Liver (tissue), 9 donors: ENCODE measurements around the gene HCN1. TPM values are rescaled to one million over a fixed set of nuclear protein-coding genes. Genes with fewer than 3 reads are reported as not detected.

ENCODE experiments used
- DNase-seq: peaks from one replicate; pipeline ENCODE4 v3.0.0-alpha.2; 2017; ENCODE audit warnings: low spot score
- H3K27ac ChIP-seq, 2 donors: one replicate each; pipeline ENCODE4 v1.7.0; 2013; ENCODE audit warnings: inconsistent platforms in 2 of 2, low read length in 2 of 2, control low read depth in 1 of 2, low read depth in 1 of 2, mild to moderate bottlenecking in 1 of 2
- H3K27me3 ChIP-seq, 4 donors: one replicate each; pipeline versions ENCODE4 v1.6.1 to v1.7.0; 2013; ENCODE audit warnings: low read length in 3 of 4, inconsistent platforms in 1 of 4, mild to moderate bottlenecking in 1 of 4, moderate library complexity in 1 of 4; ENCODE audit not compliant: control insufficient read depth in 4 of 4, insufficient read depth in 4 of 4
- H3K36me3 ChIP-seq, 4 donors: one replicate each; pipeline versions ENCODE4 v1.6.1 to v1.7.0; 2013; ENCODE audit warnings: low read length in 3 of 4, mild to moderate bottlenecking in 3 of 4, low read depth in 1 of 4, moderate library complexity in 1 of 4; ENCODE audit not compliant: control insufficient read depth in 4 of 4, insufficient read depth in 3 of 4
- H3K4me1 ChIP-seq, 4 donors: one replicate each; pipeline versions ENCODE4 v1.6.1 to v1.7.0; 2013; ENCODE audit warnings: low read length in 3 of 4, mild to moderate bottlenecking in 3 of 4, moderate library complexity in 1 of 4; ENCODE audit not compliant: control insufficient read depth in 4 of 4, insufficient read depth in 4 of 4
- H3K4me3 ChIP-seq, 3 donors: one replicate each; pipeline versions ENCODE4 v1.6.1 to v1.7.0; 2013; ENCODE audit warnings: low read length in 3 of 3, control low read depth in 1 of 3, low read depth in 1 of 3, mild to moderate bottlenecking in 1 of 3
- H3K9ac ChIP-seq, 2 donors: one replicate each; pipeline ENCODE4 v1.7.0; 2013; ENCODE audit warnings: low read length in 2 of 2, mild to moderate bottlenecking in 2 of 2, moderate library complexity in 2 of 2, control low read depth in 1 of 2, low read depth in 1 of 2
- H3K9me3 ChIP-seq, 4 donors: one replicate each; pipeline versions ENCODE4 v1.6.1 to v1.7.0; 2013; ENCODE audit warnings: low read length in 3 of 4; ENCODE audit not compliant: control insufficient read depth in 4 of 4
- CTCF ChIP-seq: fragments of 150-350 bp; IDR thresholded peaks from 2 replicates; pipeline ENCODE4 v1.5.1; 2017; ENCODE audit warnings: improper control_type of control experiment, low read depth, low read length; ENCODE audit not compliant: missing input control
- EGR1 ChIP-seq, 2 donors: IDR thresholded peaks; 2 replicates each; pipeline ENCODE4 v1.6.1; 2016 to 2018; ENCODE audit warnings: antibody characterized with exemption in 2 of 2, low read depth in 2 of 2
- FOXA1 ChIP-seq: IDR thresholded peaks from 2 replicates; pipeline ENCODE4 v1.6.1; 2016; ENCODE audit warnings: antibody characterized with exemption
- FOXA2 ChIP-seq: IDR thresholded peaks from 2 replicates; pipeline ENCODE4 v1.6.1; 2016; ENCODE audit warnings: antibody characterized with exemption
- GABPA ChIP-seq, 2 donors: IDR thresholded peaks in 1 of 2; conservative IDR thresholded peaks in 1 of 2; 2 replicates each; pipeline ENCODE4 v1.6.1; 2016; ENCODE audit warnings: antibody characterized with exemption in 2 of 2, mild to moderate bottlenecking in 1 of 2, moderate library complexity in 1 of 2
- HNF4A ChIP-seq, 2 donors: conservative IDR thresholded peaks; 2 replicates each; pipeline ENCODE4 v1.6.1; 2016; ENCODE audit warnings: antibody characterized with exemption in 2 of 2, mild to moderate bottlenecking in 2 of 2
- JUND ChIP-seq, 2 donors: IDR thresholded peaks; 2 replicates each; pipeline ENCODE4 v1.6.1; 2016; ENCODE audit warnings: antibody characterized with exemption in 2 of 2
- MAX ChIP-seq: IDR thresholded peaks from 2 replicates; pipeline ENCODE4 v1.6.1; 2016; ENCODE audit warnings: antibody characterized with exemption
- NR2F2 ChIP-seq: IDR thresholded peaks from 2 replicates; pipeline ENCODE4 v1.6.1; 2016; ENCODE audit warnings: antibody characterized with exemption
- RXRA ChIP-seq, 2 donors: IDR thresholded peaks; 2 replicates each; pipeline ENCODE4 v1.6.1; 2017 to 2018; ENCODE audit warnings: antibody characterized with exemption in 2 of 2, mild to moderate bottlenecking in 1 of 2
- SP1 ChIP-seq: IDR thresholded peaks from 2 replicates; pipeline ENCODE4 v1.6.1; 2018; ENCODE audit warnings: antibody characterized with exemption, mild to moderate bottlenecking
- TAF1 ChIP-seq: conservative IDR thresholded peaks from 2 replicates; pipeline ENCODE4 v1.6.1; 2016; ENCODE audit warnings: antibody characterized with exemption, mild to moderate bottlenecking
- WGBS: extraction: QIAGEN DNeasy Blood & Tissue Kit; methylation state at CpG from one replicate; pipeline ENCODE4 v1.1.7; 2013; 5-methylcytosine and 5-hydroxymethylcytosine counted together
- polyA plus RNA-seq, 2 donors: library from polyadenylated mRNA; stranded (reverse) in 1 of 2; unstranded in 1 of 2; fragments of 200-250 nt in 1 of 2; fragments of >200 nt in 1 of 2; fragmentation: Nextera tagmentation in 1 of 2; extraction: Ambion mirVana in 1 of 2; gene quantifications; one replicate each; pipeline versions ENCODE4 v1.2.1 to v1.2.3, GENCODE V29; 2013 to 2015
- total RNA-seq, 2 donors: library from RNA; depleted of rRNA; stranded (reverse); fragments of >200 nt; gene quantifications; one replicate each; pipeline ENCODE4 v1.2.3, GENCODE V29; 2014
- TF ChIP-seq, protein P1 (sequence below): IDR thresholded peaks from 2 replicates; pipeline ENCODE4 v1.6.1; 2016; ENCODE audit warnings: antibody characterized with exemption
- TF ChIP-seq, protein P2 (sequence below): IDR thresholded peaks from 2 replicates; pipeline ENCODE4 v1.6.1; 2016; ENCODE audit warnings: antibody characterized with exemption, mild to moderate bottlenecking
- donor health status: healthy.
- donor health status: healthy.
- donor health status: healthy.
- donor health status: healthy.
- donor health status: healthy.

HCN1 gene
- total and polyA plus RNA-seq, 4 donors: under 0.01 TPM; not detected in 3

DNA sequence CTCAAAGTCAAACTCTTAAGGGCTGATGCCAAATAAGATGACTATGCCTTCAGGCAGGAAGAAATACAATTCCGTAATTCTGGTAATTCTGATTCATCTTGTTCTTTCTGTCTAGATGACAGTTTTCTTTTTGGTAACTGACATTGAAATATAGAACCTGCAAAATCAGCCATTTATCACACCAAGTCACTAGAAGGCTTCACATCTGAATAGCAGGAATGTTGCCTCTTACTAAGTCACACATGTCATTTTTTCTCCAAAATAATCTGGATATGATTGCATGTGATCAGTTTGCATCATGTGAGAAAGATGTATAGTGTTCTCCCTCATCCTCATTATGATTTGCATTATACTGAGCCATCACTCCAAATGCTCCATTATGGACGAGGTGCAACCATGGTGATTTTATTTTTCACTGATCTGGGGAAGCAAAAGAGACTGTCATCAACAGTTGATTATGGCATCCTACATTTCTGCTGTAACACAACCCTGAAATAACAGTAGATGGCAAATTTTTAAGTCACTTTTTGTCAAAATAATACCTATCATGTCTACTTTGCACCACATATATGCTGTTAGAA lies 69.0 kb downstream of the HCN1 start:
- Histone ChIP-seq H3K9ac (no peak overlapping the region), H3K4me1 (no peaks in the 10 kb centered on the region), H3K36me3 (no peaks in the 10 kb centered on the region), H3K9me3 (no peaks in the 10 kb centered on the region), H3K4me3 (no peak overlapping the region), H3K27ac (no peak overlapping the region), H3K27me3 (no peaks in the 10 kb centered on the region)
- 59% methylated on average over 2 of the region's 2 CpGs for WGBS
- no peak for DNase-seq
- no peak for TF ChIP-seq SP1
- TF ChIP-seq, protein P1, sequence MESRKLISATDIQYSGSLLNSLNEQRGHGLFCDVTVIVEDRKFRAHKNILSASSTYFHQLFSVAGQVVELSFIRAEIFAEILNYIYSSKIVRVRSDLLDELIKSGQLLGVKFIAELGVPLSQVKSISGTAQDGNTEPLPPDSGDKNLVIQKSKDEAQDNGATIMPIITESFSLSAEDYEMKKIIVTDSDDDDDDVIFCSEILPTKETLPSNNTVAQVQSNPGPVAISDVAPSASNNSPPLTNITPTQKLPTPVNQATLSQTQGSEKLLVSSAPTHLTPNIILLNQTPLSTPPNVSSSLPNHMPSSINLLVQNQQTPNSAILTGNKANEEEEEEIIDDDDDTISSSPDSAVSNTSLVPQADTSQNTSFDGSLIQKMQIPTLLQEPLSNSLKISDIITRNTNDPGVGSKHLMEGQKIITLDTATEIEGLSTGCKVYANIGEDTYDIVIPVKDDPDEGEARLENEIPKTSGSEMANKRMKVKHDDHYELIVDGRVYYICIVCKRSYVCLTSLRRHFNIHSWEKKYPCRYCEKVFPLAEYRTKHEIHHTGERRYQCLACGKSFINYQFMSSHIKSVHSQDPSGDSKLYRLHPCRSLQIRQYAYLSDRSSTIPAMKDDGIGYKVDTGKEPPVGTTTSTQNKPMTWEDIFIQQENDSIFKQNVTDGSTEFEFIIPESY: no peak

- Histone ChIP-seq H3K27me3 (no peaks in the 10 kb centered on the region), H3K9ac (no peak overlapping the region), H3K4me3 (no peak overlapping the region), H3K9me3 (no peaks in the 10 kb centered on the region), H3K4me1 (no peaks in the 10 kb centered on the region), H3K36me3 (no peaks in the 10 kb centered on the region), H3K27ac (no peak overlapping the region)
- 26% methylated on average over 1 of the region's 1 CpG for WGBS
- no peak for TF ChIP-seq HNF4A (conservative IDR thresholded peaks at IDR 0.05)
- no peak for TF ChIP-seq RXRA (IDR thresholded peaks at IDR 0.05)
- TF ChIP-seq TAF1: no peak
- no peak for TF ChIP-seq JUND (IDR thresholded peaks at IDR 0.05)
- TF ChIP-seq MAX: no peak
- no peak for TF ChIP-seq CTCF
- DNase-seq: no peak
These were observed 72.3 kb downstream of the HCN1 start for GRCh38 chr5:45623832-45624231.

DNA sequence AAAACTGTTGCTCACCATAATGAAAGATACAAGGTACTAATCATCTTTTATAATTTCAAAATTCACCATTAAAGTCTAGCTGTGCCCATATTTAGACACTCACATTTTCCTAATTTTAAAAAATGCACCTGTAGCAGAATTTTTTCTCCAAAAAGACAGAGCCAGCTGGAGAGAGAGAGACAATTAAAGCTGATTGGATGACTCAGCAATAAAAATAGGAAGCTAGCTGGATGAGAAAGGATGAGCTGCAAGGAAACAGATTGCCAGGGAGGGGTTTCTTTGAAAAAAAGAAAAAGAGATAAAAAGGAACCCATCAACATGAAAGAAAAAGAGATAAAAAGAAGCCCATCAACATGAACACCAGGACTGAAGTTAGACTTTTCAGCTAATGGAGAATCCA lies 73.8 kb downstream of the HCN1 start:
- H3K4me3 ChIP-seq: no peak overlapping the region
- no peaks in the 10 kb centered on the region for H3K9me3 ChIP-seq
- H3K4me1 ChIP-seq: no peaks in the 10 kb centered on the region
- H3K9ac ChIP-seq: no peak overlapping the region
- H3K27me3 ChIP-seq: no peaks in the 10 kb centered on the region
- no peak for DNase-seq
- H3K27ac ChIP-seq: no peak overlapping the region
- H3K36me3 ChIP-seq: no peaks in the 10 kb centered on the region
- no peak for TF ChIP-seq FOXA2
- no peak for TF ChIP-seq RXRA (IDR thresholded peaks at IDR 0.05)
- no peak for TF ChIP-seq FOXA1
- no peak for TF ChIP-seq SP1
- TF ChIP-seq JUND (IDR thresholded peaks at IDR 0.05): no peak
- TF ChIP-seq GABPA (IDR thresholded peaks at IDR 0.05 in 1 of 2, conservative IDR thresholded peaks at IDR 0.05 in 1 of 2): no peak
- TF ChIP-seq, protein P1: no peak
- TF ChIP-seq, protein P2, sequence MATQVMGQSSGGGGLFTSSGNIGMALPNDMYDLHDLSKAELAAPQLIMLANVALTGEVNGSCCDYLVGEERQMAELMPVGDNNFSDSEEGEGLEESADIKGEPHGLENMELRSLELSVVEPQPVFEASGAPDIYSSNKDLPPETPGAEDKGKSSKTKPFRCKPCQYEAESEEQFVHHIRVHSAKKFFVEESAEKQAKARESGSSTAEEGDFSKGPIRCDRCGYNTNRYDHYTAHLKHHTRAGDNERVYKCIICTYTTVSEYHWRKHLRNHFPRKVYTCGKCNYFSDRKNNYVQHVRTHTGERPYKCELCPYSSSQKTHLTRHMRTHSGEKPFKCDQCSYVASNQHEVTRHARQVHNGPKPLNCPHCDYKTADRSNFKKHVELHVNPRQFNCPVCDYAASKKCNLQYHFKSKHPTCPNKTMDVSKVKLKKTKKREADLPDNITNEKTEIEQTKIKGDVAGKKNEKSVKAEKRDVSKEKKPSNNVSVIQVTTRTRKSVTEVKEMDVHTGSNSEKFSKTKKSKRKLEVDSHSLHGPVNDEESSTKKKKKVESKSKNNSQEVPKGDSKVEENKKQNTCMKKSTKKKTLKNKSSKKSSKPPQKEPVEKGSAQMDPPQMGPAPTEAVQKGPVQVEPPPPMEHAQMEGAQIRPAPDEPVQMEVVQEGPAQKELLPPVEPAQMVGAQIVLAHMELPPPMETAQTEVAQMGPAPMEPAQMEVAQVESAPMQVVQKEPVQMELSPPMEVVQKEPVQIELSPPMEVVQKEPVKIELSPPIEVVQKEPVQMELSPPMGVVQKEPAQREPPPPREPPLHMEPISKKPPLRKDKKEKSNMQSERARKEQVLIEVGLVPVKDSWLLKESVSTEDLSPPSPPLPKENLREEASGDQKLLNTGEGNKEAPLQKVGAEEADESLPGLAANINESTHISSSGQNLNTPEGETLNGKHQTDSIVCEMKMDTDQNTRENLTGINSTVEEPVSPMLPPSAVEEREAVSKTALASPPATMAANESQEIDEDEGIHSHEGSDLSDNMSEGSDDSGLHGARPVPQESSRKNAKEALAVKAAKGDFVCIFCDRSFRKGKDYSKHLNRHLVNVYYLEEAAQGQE: no peak
- no peak for TF ChIP-seq HNF4A (conservative IDR thresholded peaks at IDR 0.05)
- no peak for TF ChIP-seq MAX
- no peak for TF ChIP-seq EGR1 (IDR thresholded peaks at IDR 0.05; ENCODE audit: low read depth in 2 of 2)
- TF ChIP-seq TAF1: no peak
- no peak for TF ChIP-seq NR2F2
- TF ChIP-seq CTCF: no peak
